NCI-H446 (cell line): ENCODE data around the gene MTCH1.

Experiments
- DNase-seq, 2 experiments: peaks; one replicate each; lab custom pipeline; 2025; lab: John Stamatoyannopoulos, UW

The MTCH1 gene

DNA sequence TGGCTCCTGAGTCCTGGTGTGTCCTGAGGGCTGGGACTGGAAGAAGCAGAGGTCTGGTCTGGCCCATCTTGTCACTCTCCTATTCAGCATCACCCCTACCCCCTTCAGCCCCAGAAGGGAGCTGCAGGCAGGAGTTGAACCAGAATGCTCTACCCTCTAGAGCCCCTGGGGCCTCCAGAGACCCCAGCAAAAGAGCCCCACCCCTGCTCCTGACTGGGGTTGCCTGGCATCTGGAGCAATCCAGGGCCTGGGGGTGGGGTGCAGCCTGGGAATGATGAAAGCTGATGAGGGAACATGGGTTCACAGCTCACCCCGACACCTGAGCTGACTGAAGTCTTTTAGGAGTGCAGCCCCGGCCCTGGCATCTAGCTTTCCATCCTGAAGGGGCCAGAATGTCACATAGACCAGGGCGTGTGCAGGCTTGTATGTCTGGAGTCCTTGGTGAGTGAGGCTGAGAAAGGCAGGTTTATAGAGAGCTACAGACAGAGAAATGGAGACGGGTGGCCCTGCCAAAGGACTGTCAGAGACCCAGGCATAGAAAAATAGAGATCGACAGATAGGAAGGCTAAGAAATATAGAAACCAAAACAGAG lies 31.7 kb upstream of the MTCH1 start:
- no peak for DNase-seq

DNA sequence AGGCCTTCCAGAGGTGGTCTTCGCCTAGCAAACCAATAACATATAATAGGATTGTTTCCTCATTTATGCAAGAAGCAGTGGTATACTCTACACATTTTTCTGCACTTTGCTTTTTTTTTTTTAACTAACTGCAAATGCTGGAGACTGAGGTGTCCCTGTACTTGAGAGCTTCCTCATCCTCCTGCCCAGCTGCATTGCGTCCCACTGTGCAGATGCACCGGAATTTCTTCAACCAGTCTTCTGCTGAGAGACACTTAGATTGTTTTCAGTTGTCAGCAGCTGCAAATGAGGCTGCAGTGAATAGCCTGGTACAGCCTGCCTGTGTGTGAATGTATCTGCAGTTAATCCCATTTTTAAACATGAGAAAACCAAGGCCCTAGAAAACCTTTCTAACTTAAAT lies 31.0 kb upstream of the MTCH1 start:
- DNase-seq = no peak

DNA sequence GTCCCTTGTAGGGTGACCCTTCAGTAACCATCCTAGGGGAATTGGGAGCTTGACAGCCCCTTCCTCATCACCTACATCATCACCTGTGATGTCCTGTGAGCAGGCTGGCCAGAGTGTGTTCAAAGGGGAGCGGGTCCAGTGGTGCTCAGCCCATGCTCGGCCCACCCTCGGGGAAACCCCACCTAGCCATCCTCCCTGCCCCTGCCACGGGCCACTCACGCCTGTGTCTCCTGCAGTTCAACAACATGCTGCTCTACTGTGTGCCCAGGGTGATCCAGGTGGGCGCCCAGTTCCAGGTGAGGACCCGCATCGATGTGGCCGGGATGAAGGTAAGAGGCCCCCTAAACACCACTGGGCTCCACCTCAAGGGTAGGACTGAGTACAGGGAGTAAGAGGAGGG lies 29.5 kb upstream of the MTCH1 start:
- DNase-seq = no peak

DNA sequence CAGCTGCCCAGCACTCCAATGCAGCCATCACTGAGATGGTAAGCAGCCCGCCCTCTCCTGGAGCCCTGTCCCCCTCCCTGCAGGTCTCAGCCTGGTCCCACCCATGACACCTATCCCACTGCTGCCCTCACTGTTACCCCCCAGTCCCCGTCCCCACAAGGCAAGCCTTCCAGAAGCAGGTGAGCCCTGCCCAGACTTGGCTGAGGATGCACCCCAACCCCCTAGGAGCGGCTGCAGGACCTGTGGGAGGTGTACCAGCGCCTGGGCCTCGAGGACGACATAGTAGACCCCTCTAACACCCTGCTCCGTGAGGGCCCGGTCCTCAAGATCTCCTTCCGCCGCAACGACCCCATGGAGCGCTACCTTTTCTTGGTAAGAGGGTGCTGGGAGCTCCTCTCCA lies 28.7 kb upstream of the MTCH1 start:
- DNase-seq = no peak

DNA sequence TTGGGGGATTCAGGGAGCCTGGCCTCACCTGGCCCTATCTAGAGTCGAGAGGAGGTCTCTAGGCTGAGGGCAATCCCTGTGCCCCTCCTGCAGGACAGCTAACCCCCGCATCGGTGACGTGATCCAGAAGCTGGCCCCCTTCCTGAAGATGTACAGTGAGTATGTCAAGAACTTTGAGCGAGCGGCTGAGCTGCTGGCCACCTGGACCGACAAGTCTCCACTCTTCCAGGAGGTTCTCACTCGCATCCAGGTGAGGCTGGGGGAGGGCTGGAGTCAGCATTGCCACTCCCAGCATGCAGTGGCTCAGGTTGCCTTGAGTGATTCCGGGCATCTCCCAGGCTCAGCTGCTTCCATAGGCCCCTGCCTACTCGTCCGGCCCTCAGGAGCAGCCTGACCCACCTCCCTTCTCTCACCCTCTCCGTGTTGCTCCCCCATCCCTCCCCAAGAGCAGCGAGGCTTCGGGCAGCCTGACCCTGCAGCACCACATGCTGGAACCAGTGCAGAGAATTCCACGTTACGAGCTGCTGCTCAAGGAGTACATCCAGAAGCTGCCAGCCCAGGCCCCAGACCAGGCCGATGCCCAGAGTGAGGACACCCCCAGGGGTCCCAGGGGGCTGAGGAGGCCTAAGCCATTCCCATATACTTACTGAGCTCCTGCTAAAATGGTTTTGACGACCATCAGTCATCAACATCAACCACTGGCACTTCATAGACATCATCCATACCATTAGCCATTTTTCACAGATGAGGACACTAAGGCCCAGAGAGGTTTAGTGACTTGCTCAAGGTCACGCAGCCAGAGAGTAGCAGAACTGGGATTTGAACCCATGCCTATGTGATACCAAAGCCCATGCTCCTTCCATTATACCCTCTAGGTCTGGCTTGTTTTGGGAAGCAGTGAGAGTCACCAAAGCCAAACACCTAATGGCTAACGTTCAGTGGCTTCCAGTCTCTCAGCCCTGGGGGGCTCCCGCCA lies 27.8 kb upstream of the MTCH1 start:
- no peak for DNase-seq

DNA sequence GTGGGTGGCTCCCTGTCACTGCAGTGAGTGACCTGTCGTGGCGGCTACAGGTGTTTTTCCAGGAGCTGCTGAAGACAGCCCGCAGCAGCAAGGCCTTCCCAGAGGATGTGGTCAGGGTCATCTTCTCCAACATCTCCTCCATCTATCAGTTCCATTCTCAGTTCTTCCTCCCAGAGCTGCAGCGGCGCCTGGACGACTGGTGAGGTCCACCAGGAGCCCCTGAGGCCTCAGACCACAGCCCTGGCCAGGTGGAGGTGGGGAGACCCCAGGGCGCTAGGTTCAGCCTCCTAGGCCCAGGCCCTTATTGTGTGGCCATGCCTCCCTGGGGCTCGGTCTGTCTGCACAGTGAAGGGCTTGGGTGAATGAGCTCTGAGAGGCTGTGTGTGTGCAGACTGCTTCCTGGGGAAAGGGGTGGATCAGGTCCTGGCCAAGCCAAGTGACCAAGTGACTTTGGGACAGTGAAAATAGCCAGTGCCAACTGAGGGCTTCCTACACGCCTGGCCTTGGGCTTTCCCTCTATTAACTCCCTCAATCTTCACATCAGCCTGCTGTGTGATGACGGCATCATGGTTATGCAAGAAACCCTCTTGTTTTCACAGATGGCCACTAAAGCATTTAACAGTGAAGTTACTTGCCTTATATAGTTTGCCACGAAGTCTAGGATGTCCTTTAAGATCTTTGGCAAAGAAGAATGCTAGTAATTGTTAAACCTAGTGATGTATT lies 25.8 kb upstream of the MTCH1 start:
- no peak for DNase-seq

DNA sequence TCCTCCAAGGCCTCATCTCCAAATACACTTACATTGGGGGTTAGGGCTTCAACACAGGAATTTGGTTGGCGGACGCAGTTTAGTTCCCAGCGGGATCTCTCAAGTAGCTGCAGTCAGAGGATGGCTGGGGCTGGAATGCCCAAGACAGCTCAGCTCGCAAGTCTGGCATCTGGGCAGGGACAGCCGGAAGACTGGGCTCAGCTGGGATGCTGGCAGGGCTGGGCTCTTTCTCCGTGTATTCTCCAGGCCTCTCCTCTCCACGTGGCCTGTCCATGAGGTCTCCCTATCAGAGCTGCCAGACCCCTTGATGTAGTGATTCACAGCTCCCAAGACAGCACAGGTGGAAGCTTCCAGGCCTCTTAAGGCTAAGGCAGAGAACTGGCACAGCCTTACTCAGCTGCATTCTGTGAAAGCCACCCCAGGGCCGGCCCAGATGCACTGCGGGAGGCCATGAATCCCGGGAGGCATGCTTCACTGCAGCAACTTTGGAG lies 24.5 kb upstream of the MTCH1 start:
- no peak for DNase-seq

DNA sequence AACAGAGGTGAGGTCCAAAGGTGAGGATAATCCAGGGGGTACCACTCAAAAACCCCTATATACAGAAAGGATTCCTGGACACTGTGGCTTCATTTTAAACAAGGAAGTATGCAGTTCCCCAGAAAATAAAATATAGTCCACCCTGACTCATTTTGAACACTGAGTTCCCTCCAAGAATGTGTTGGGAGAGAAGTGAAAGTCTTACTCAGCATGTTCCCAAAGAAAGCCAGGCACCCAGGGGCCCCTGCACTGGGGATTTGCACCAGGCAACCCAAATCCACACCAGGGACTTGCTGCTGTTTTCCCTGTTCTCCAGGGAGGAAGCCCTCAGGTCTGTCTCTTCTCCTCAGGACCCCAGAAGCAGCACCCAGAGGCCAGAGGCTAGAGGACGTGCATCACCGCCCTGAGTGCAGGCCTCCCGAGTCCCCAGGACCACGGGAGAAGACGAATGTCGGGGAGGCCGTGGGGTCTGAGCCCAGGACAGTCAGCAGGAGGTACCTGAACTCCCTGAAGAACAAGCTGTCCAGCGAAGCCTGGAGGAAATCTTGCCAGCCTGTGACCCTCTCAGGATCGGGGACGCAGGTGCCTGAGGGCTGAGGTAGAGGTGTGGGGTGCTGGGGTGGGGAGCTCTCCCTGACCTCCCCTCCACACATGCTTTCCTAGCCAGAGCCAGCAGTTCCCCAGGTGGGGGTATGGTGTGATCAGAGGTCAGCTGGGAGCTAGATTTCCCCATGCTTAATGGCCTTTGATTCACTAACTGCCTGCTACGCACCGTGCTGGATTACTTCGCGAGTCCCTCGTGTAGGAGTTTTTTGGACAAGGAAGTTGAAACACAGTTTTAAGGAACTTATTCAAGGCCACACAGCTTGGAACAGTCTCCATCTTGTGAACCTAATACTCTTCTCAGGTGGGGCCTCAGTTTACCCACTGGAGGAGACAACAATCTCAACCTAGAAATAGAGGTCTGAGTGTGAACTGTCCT lies 22.8 kb upstream of the MTCH1 start:
- DNase-seq = no peak

DNA sequence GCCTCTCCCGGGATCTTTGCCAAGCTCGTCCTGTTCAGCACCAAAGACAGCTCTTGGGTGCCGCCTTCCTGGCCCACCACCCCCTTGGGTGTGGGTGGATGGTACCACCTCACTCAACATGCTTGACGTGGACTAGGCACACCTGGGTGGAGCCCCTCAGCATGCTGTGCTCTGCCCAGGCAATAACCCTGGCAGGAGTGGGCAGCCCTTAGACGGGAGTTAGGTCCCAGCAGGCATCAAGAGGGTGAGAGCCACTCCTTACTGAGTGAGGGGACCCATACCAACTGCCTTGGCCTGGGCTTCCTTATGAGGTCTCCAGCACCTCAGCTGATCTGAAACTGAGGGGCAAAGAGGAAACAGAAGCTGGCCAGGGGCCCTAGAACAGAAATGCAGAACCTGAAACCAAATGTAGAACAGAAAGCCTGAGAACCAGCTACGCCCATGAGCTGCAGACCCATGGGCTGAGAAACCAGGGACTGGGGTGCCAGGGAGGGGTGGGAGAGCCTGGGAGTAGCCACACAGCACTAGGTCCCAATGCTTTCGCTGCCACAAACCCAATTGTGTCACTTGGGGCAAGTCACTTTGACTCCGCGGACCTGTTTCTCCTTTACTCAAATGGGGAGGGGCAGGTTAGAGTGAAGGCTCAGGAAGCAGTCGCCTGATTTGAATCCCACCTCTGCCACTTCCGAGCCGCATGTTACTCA lies 21.5 kb upstream of the MTCH1 start:
- no peak for DNase-seq

DNA sequence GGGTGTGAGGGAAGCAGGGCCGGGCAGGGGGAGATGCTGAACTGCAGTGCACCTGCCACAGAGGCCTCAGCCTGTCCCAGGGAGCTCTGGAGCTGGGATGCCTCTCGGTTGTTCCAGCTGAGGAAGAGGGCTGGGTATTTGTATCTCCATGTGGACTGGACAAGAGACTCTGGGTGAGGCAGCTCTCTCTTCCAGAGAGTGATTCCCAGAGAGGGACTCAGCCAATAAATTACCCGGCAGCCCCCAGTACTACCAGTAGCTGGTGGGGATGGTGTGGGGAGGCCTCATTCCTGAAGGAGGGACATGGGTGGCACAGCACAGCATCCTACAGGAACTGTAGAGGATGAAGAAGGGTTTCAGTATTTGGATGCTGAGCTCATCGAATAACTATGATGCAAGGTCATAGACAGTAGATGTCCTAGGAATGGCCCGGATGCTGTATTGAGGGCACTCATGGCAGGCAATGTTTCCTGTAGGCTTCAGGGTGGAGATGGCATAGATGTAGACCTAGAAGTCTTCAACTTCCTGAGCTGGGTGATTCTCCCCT lies 20.9 kb upstream of the MTCH1 start:
- no peak for DNase-seq

DNA sequence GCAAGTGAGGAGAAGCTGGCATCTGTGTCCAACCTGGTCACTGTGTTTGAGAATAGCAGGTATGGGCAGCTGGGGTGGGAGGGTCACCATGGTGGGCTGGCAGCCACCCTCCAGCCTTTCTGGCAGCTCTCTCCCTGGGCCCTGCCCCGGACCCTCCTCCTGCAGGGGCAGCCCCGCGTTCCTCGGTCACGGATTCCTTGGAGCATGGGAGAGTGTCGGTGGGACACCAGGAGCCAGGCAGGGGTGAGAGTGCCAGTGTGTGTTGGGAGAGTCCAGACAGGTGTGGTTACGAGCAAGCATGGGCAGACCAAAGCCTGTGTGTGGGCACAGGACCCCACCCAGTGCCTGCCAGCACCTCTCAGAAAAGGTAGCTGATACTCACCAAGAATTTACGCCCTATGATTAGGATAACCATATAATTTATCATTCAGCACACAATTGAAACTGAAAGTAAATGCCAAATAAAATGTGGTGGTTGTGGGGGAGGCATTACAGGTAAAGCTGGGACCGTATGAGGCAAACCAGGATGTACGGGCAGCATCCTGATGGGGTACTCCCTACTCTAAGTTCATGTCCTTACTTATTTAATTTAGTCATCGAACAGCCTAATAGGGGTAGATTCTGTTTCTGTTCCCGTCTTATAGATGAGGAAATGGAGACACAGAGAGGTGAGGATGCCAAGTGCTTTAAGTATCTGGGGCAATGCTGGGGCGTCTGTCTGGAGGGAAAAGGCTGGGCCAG lies 20.0 kb upstream of the MTCH1 start:
- no peak for DNase-seq

DNA sequence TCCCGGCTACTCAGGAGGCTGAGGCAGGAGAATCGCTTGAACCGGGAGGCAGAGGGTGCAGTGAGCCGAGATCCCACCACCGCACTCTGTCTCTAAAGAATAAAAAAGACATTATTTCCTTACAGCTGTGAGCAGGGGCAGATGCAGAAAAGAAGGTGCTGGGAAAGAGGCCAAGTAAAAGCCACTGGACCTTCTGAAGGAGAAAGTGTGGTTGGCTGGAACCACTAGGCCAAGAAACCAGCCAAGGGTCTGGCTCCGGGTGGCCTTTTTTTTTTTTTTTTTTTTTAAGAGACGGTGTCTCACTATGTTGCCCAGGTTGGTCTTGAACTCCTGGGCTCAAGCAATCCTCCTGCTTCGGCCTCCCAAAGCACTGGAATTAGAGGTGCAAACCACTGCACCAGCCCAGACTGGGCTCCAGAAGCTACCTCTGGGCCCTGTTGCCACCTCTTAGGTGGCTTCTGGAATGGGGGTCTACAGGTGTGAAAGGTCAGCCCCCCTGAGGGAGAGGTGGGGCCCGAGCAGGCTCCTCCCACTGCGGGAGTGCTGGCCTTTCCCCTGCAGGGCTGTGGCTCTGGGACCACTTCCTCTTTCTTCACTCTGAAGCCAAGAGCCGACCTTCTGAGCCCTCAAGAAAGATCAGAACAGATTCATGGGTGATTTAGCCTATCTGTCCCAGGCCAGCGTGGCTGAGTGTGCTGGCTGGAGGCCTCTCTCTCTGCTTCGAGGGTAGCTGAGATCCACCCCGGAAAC lies 19.2 kb upstream of the MTCH1 start, which contains the start of gene FGD2:
TSS of gene FGD2 (plus strand) at position 595 of the 750 bp plus-strand sequence. CDS start 163 bp downstream, outside the sequence.
- no peak for DNase-seq

DNA sequence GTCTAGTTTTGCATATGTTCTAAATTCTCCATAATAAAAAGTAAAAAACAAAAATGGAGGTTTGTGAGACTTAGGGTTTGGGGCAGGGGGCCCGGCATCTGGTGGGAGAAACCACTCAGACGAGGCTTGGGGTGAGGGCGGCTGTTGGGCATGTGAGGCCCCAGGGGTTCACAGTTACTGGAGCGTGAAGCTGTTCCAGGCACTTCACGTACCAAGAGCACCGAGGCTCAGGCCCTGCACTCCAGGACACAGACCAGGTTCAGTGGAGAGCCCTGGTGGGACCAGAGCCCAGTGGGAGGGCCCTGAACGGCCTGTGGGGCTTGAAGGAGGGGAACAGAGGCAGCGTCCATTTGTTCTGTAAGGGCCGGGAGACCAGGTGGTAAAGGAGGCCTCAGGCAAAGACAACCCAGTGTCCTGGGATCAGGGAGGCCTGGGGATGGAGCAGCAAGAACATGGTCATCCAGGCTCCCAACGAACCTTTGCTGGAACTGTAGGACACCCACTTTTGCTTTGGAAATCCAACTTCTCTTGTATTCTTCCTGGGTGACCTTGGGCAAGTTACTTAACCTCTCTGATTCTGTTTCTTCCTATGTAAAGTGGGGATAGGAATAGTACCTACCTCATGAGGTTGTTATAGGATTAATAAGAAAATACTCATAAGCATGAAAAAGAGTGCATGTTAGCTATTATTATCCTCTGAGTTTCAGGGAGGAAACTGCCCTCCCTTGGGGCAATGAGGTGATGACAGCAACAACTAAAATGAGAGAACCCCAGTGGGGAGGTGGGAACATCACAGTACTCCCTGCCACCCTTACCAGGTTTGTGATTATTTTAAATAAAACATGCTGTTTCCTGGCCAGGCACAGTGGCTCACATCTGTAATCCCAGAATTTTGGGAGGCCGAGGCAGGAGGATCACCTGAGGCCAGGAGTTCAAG lies 18.3 kb upstream of the MTCH1 start:
- DNase-seq = no peak

DNA sequence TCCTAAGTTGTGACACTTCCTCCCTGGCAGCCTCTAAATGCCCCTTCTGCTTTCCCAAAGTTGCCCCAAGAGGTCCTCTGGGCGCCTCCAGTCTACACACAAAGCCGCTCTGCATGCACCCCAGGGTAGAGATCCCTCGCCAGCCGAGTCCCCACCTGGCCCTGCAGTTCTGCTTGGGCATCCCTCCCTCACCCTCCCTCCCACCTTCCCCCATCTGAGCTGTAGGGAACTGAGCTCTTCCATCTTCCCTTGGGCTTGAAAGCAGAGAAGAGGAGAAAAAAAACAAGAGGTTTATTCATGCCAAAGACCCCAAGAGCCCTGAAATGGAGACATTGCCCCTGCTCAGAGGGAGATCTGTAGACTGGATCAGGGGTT lies 13.7 kb upstream of the MTCH1 start:
- DNase-seq = peak in 1 of 2 experiments; percentile 26

DNA sequence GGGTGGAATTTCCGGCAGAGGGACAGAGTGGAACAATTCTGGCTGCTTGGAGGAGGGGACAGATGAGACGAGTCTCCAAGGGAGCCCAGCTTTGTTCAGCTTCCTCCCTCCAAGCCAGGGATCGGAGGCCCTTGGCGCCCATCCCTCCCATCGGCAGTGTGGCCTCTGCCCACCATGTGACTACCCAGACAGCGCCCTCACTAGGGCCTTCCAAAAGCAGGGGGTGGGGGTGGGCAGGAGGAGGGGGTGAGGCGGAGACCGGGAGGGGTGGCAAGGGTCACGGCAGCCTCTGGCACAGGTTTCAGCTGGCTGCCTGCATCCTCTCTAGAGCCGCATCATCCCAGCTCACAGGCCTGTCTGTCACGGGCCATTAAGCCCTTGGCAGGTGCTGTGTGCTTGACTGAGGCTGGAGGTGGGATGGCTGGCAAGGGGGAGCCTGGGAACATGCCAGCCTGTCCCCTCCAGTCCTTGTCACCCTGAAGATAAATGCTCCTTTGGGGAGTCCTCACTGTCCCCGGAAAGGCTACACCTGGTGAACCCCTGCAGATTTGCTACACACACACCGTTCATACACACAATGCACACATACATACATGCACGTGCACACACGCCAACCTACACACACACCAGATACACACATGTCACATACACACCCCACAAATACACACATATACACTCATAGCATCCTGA lies 13.2 kb upstream of the MTCH1 start:
- peak; percentile 68 to 77 for DNase-seq

DNA sequence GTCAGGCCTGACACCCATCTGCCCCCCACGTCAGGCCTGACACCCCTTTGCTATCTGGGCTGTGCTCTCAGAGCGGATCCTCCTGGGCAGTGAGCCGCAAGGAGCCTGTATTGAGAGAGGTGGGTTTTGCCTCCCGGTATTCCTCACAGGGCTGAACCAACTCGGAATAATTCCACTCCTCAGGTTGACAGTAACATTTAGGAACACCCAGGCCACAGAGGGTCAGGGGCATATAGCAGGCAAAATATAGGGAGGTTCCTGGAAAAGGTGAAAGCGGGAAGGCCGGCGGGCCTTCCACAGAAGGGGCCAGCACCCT lies 12.7 kb upstream of the MTCH1 start:
- no peak for DNase-seq
